Gastrocnemius medialis (tissue), 4 donors: Measurements from ENCODE around the gene TNFRSF18.

ENCODE experiments used
- POLR2A ChIP-seq, 2 donors: fragments of 450-650 bp; IDR thresholded peaks; one replicate each; pipeline ENCODE4 v1.6.1; 2017; ENCODE audit warnings: antibody characterized with exemption in 2 of 2, mild to moderate bottlenecking in 2 of 2, moderate library complexity in 2 of 2
- TF ChIP-seq, protein P1 (sequence below), 5 experiments: fragments of 450-650 bp in 3 of 5; fragments of 200-600 bp in 2 of 5; sonication (generic) in 2 of 5; IDR thresholded peaks in 4 of 5; conservative IDR thresholded peaks in 1 of 5; 1 replicate in 4 of 5; 2 replicates in 1 of 5; pipeline ENCODE4 v1.5.1; 2016 to 2019; ENCODE audit warnings: antibody characterized with exemption in 5 of 5, mild to moderate bottlenecking in 3 of 5, moderate library complexity in 3 of 5

DNA sequence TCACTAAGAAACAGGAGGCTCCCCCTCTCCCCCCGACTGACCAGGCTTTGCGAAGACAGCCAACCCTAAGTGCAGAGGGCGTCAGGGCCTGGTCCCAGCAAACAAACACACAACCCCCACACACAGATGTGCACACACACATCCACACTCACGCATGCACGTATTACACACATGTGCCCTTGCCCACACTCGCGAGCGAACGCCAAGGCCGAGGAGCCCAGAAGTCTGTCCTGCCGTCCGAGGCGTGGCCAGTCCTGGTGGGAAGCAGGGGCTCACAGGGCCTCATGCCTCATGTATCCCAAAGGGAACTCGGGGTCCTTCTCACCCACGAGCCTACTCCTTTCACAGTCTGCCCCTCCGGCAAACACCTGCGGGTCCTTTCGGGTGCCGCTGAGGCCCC, 23.4 kb upstream of the TNFRSF18 start:
- TF ChIP-seq, protein P1, sequence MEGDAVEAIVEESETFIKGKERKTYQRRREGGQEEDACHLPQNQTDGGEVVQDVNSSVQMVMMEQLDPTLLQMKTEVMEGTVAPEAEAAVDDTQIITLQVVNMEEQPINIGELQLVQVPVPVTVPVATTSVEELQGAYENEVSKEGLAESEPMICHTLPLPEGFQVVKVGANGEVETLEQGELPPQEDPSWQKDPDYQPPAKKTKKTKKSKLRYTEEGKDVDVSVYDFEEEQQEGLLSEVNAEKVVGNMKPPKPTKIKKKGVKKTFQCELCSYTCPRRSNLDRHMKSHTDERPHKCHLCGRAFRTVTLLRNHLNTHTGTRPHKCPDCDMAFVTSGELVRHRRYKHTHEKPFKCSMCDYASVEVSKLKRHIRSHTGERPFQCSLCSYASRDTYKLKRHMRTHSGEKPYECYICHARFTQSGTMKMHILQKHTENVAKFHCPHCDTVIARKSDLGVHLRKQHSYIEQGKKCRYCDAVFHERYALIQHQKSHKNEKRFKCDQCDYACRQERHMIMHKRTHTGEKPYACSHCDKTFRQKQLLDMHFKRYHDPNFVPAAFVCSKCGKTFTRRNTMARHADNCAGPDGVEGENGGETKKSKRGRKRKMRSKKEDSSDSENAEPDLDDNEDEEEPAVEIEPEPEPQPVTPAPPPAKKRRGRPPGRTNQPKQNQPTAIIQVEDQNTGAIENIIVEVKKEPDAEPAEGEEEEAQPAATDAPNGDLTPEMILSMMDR (IDR thresholded peaks at IDR 0.05 in 4 of 5, conservative IDR thresholded peaks at IDR 0.05 in 1 of 5): no peak
- no peak for TF ChIP-seq POLR2A (IDR thresholded peaks at IDR 0.05)
